Measurements from ENCODE around the gene BRD3. TPM values are rescaled to one million over a fixed set of nuclear protein-coding genes. Genes with fewer than 3 reads are reported as not detected.

The BRD3 gene
- total and polyA plus RNA-seq, 2 of the 8 experiments (the other 6 are each of a cell fraction or from before 2014, with no cell fraction given), result 31.0 to 82.7 TPM

GRCh38 chr9:134040781-134041648, 26.8 kb downstream of the BRD3 start (continued):
- no peak for TF ChIP-seq RAD21 (IDR thresholded peaks at IDR 0.05 in 1 of 2, conservative IDR thresholded peaks at IDR 0.05 in 1 of 2; ENCODE audit: low read depth in 2 of 2, low read length in 2 of 2)
- TF ChIP-seq CHD7 (IDR thresholded peaks at IDR 0.05; ENCODE audit: insufficient replicate concordance, low read length), result no peak
- no peak for TF ChIP-seq KDM5A (IDR thresholded peaks at IDR 0.05; ENCODE audit: low read length)
- TF ChIP-seq SIN3A (conservative IDR thresholded peaks at IDR 0.05 in 1 of 2, IDR thresholded peaks at IDR 0.05 in 1 of 2; ENCODE audit: low read depth in 1 of 2, low read length in 2 of 2), result no peak
